Measurements from ENCODE around the gene CXCL9.

The CXCL9 gene

GRCh38 chr4:76029300-76029699 is 22.0 kb upstream of the CXCL9 start:
- no peaks in the 10 kb centered on the region for H3K9me2 ChIP-seq (replicated peaks; ENCODE audit: low read depth, low read length)
- TF ChIP-seq EZH2phosphoT487 (IDR thresholded peaks at IDR 0.05; ENCODE audit: borderline replicate concordance) (no peak), CTCF (conservative IDR thresholded peaks at IDR 0.05; ENCODE audit: low read length) (no peak)
- H4K20me1 ChIP-seq (ENCODE audit: insufficient read depth, low read length, poor library complexity, severe bottlenecking), result no peaks in the 10 kb centered on the region
- H2AFZ ChIP-seq (ENCODE audit: low read length), result no peak overlapping the region
- H3F3A ChIP-seq (ENCODE audit: low read depth), result no peaks in the 10 kb centered on the region
- H3K4me2 ChIP-seq (ENCODE audit: low read depth, low read length, poor library complexity, severe bottlenecking), result no peak overlapping the region
- H3K4me3 ChIP-seq (ENCODE audit: low read length, poor library complexity, severe bottlenecking), result no peak overlapping the region
- H3K4me1 ChIP-seq (ENCODE audit: insufficient read depth, low read length, poor library complexity, severe bottlenecking), result no peaks in the 10 kb centered on the region
- no peaks in the 10 kb centered on the region for H3K27me3 ChIP-seq (ENCODE audit: insufficient read depth, low read length, poor library complexity, severe bottlenecking)
- no peaks in the 10 kb centered on the region for H3K79me2 ChIP-seq (ENCODE audit: insufficient read depth, low read length)
- no peaks in the 10 kb centered on the region for H3K9me3 ChIP-seq (ENCODE audit: insufficient read depth, low read depth, low read length)
- no peak overlapping the region for H3K9ac ChIP-seq (ENCODE audit: low read depth, low read length, poor library complexity, severe bottlenecking)
- no peaks in the 10 kb centered on the region for H3K36me3 ChIP-seq (ENCODE audit: insufficient read depth, low read length)

DNA sequence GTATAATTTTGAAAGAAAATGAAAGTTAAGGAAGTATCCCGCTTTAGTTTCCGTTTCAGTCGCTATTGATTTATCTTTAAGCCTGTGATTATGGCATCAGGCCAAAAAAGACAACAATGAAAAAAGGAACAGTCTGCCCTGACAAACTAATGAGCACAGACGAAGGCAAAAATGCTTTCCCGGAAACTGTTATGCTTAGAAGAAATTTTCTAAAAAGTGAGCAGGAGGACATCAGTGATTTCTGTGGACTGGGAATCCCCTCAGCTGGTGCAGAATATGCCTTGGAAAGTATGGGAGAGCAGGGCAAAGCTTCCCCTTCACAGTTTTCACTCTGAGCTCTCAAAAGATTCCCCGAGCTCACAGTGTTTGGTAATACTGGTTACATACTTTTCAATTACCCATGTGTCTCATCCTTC is 21.0 kb upstream of the CXCL9 start:
- Histone ChIP-seq H3K27me3 (ENCODE audit: insufficient read depth, low read length, poor library complexity, severe bottlenecking) (no peaks in the 10 kb centered on the region), H3K9me2 (replicated peaks; ENCODE audit: low read depth, low read length) (no peaks in the 10 kb centered on the region), H3K4me3 (ENCODE audit: low read length, poor library complexity, severe bottlenecking) (no peak overlapping the region), H2AFZ (ENCODE audit: low read length) (no peak overlapping the region), H3K4me1 (ENCODE audit: insufficient read depth, low read length, poor library complexity, severe bottlenecking) (no peaks in the 10 kb centered on the region), H3F3A (ENCODE audit: low read depth) (no peaks in the 10 kb centered on the region), H3K79me2 (ENCODE audit: insufficient read depth, low read length) (no peaks in the 10 kb centered on the region), H3K9me3 (ENCODE audit: insufficient read depth, low read depth, low read length) (no peaks in the 10 kb centered on the region), H3K4me2 (ENCODE audit: low read depth, low read length, poor library complexity, severe bottlenecking) (no peak overlapping the region), H4K20me1 (ENCODE audit: insufficient read depth, low read length, poor library complexity, severe bottlenecking) (no peaks in the 10 kb centered on the region), H3K9ac (ENCODE audit: low read depth, low read length, poor library complexity, severe bottlenecking) (no peak overlapping the region), H3K36me3 (ENCODE audit: insufficient read depth, low read length) (no peaks in the 10 kb centered on the region)
- TF ChIP-seq EZH2phosphoT487 (IDR thresholded peaks at IDR 0.05; ENCODE audit: borderline replicate concordance) (no peak), CTCF (conservative IDR thresholded peaks at IDR 0.05; ENCODE audit: low read length) (no peak)

- Histone ChIP-seq H3K36me3 (ENCODE audit: insufficient read depth, low read length) (no peaks in the 10 kb centered on the region), H3K4me3 (ENCODE audit: low read length, poor library complexity, severe bottlenecking) (no peak overlapping the region), H3K4me2 (ENCODE audit: low read depth, low read length, poor library complexity, severe bottlenecking) (no peak overlapping the region), H3K9me3 (ENCODE audit: insufficient read depth, low read depth, low read length) (no peaks in the 10 kb centered on the region), H3K4me1 (ENCODE audit: insufficient read depth, low read length, poor library complexity, severe bottlenecking) (no peaks in the 10 kb centered on the region), H3K9me2 (replicated peaks; ENCODE audit: low read depth, low read length) (no peaks in the 10 kb centered on the region), H3F3A (ENCODE audit: low read depth) (no peaks in the 10 kb centered on the region), H2AFZ (ENCODE audit: low read length) (no peak overlapping the region), H4K20me1 (ENCODE audit: insufficient read depth, low read length, poor library complexity, severe bottlenecking) (no peaks in the 10 kb centered on the region), H3K27me3 (ENCODE audit: insufficient read depth, low read length, poor library complexity, severe bottlenecking) (no peaks in the 10 kb centered on the region), H3K79me2 (ENCODE audit: insufficient read depth, low read length) (no peaks in the 10 kb centered on the region), H3K9ac (ENCODE audit: low read depth, low read length, poor library complexity, severe bottlenecking) (no peak overlapping the region)
- TF ChIP-seq CTCF (conservative IDR thresholded peaks at IDR 0.05; ENCODE audit: low read length), result no peak
- no peak for TF ChIP-seq EZH2phosphoT487 (IDR thresholded peaks at IDR 0.05; ENCODE audit: borderline replicate concordance)
Measured at GRCh38 chr4:76024065-76024464, 16.8 kb upstream of the CXCL9 start.

Measured in Loucy (cell line).